HG02798 (cell line): ENCODE results near the gene ERCC6L.
"Not testable (repeated sequence)": the region's sequence is repeated elsewhere in the genome, so short reads cannot be mapped to it uniquely, and the experiment has no call there.

ENCODE experiments used
- ATAC-seq: cut with Tn5 transposase; IDR thresholded peaks from one replicate; pipeline ENCODE4 v1.9.1; 2021; ENCODE audit warnings: mild to moderate bottlenecking; ENCODE audit not compliant: unreplicated experiment, poor library complexity

ERCC6L gene

DNA sequence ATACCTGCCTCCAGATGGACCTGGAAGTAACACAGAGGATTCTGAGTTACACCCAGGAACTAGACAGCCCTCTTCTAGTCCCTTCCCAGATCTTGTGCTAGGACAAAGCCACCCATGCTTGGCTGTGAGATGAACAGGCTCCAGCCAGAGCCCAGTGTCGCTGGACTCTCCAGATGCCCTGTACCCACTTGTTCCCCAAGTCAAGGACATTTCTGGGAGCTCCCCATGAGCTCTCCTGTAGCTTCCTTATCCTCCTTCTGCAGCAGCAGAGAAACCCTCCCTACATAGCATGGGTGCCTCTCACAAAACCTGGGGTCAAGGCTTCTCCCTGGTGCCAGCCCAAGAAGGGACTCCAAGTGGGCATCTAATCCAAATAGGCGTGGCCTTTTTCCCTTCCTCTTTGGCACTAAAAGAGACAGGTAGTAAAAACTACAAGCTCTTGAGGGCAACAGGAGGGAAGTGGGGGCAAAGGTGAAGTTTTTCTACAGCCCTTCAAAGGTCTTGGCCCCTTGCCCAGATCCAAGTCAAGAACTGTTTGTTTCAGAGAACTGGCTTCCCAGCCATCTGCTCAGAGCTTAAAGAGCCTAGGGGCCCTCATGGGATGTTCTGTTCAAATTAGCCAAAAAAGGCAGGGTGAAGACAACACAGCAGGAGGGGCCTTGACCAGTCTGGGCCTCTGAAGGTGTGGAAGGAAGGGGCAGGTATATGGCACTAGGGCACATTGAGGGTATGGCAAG lies 8.5 kb upstream of the ERCC6L start:
- ATAC-seq, result no peak

GRCh38 chrX:72245461-72246089 lies 6.7 kb upstream of the ERCC6L start:
- no peak for ATAC-seq

GRCh38 chrX:72243472-72243871 lies 4.6 kb upstream of the ERCC6L start:
- ATAC-seq, result no peak

DNA sequence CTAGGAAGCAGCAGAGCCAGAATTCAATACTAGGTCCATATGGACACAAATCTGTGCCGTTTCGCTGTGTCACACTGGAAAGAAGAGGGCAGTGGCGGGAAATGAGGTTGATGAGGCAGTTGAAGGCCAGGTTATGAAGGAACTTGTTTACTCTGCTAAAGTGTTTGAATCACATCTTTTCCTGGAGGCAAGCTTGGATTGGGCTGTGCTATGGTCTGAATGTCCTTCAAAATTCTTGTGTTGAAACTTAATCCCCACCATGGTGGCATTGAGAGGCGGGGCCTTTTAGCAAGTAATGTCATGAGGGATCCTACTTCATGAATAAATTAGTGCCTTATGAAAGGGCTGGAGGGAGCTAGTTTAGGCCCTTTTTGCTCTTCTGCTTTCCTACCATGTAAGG lies 2.1 kb upstream of the ERCC6L start:
- no peak for ATAC-seq

DNA sequence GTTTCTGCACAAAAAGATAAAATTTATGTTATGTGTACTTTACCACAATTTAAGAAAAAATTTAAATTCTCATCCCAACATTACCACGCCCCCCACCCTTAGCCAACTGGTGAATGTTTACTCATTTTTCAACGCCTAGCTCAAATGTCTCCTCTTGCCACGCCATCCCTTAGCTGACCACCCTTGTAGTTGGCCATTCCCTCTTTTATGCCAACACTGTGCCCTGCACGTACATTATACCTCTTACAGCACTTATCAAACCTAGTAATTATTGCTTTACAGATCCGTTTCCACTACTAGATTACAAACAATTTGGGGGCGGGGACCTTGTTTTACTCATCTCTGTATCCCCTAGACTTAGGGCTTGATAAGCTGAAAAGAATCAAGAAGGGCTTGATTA lies 644 bp downstream of the ERCC6L start:
- ATAC-seq, result no peak

DNA sequence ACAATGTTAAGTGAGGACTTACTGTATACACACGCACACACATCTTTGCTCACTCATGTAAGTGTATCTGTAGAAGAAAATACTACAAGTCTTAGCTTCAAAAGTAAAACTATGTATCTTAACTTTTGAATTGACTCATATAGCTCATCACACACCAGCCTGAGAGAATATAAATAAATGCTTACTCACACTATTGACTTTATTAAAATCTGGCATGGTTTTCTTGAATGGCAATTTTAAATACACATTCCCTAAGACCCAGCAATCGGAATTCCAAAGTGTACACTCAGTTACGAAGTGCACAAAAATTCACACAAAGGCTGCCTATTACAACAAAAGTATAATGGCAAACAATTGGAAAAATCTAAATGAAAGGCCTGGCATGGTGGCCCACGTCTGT lies 2.0 kb downstream of the ERCC6L start:
- no peak for ATAC-seq

GRCh38 chrX:72230290-72230689 lies 8.5 kb downstream of the ERCC6L start:
- ATAC-seq, result no peak

DNA sequence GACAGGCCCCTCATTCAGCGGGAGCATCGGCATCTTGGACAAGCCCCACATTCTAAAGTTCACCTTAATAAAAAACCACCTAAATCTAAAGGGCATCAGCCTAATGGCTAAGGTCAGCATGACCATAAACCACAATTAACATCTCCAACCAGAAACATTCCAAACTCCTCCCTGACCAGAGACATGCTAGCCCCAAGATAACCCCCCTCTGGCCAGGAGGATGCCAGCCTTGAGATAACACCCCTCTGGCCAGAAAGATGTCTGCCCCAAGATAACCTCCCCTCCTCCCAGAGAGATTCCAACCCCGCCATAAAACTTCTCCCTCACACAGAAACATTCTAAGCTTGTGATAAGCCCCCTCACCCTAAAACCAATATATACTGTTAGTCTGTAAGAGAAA lies 18.5 kb downstream of the ERCC6L start:
- not testable (repeated sequence) for ATAC-seq

DNA sequence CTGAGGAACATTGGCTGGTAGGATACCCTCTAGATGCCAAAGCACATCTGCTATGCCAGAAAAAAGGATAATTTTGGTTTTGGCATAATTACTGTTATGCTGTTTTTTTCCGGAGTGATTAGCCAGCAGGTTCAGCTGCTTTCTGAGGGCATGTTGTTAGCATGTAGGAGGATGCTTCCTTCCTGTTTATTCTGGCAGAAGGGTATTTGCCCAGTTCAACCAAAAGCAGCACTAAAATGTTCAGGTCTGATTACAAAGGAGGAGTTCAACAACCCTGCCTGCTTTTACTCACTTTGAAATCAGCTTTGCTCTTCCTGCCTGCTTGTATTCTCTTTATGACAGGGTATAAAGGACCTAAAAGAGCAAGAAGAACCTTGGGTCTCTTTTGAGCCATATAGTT lies 21.9 kb downstream of the ERCC6L start:
- ATAC-seq, result no peak

DNA sequence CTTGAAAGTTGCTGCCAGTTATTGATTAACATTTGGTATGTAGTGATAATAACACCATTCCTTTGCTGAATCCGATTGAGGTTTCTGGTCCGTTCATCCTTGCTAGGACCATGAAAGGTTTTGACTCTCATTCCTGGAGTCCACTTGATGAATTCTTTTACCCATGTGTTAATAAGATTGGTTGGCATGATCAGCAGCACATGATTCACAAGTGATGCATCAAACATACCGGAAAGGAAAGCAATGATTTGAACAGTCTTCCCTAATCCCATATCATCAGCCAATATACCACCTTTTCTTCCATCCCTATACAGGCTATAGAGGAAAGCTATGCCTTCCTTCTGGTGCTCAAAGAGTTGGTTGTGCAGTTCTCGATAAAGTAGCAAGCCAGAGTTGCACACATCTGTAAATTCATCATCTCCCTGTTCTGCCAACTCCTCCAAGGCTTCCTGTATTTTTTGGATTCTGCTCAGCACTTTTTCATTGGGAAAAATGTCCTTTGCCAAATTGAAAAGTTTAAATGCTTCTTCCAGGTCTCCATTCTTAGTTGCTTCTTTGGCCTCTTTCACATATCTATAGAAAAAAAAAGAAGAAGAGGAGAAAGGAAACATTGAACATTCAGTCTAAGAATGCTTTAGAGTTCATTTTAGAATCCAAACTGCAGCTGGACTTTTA lies 30.6 kb downstream of the ERCC6L start:
- ATAC-seq, result no peak

GRCh38 chrX:72207366-72207765 lies 31.5 kb downstream of the ERCC6L start:
- no peak for ATAC-seq

DNA sequence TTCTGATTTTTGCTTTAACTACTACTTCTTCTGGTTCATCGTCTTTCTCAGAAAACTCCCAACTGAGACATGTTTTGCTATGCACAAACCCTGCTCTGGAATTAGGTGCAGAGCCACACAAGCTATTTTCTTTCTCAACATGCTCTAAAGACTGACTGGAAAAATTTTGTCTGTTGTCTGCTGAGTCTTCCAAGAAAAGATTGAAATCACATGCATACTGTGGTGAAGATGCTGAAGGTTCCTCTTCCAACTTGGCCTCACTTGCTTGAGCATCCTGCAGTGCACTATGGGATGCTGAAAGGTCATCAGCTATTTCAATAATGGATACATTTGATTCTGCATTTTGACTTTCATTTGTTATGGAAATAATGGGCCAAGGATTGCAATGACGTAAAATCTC lies 33.1 kb downstream of the ERCC6L start:
- ATAC-seq, result no peak

GRCh38 chrX:72203421-72203820 lies 35.4 kb downstream of the ERCC6L start:
- peak; percentile 69 for ATAC-seq

GRCh38 chrX:72202792-72203401 lies 35.9 kb downstream of the ERCC6L start:
- no peak for ATAC-seq

- no peak for ATAC-seq
Observed at GRCh38 chrX:72201836-72202536, 36.8 kb downstream of the ERCC6L start.

- ATAC-seq, result no peak
Observed at GRCh38 chrX:72182924-72183323, 55.9 kb downstream of the ERCC6L start.

DNA sequence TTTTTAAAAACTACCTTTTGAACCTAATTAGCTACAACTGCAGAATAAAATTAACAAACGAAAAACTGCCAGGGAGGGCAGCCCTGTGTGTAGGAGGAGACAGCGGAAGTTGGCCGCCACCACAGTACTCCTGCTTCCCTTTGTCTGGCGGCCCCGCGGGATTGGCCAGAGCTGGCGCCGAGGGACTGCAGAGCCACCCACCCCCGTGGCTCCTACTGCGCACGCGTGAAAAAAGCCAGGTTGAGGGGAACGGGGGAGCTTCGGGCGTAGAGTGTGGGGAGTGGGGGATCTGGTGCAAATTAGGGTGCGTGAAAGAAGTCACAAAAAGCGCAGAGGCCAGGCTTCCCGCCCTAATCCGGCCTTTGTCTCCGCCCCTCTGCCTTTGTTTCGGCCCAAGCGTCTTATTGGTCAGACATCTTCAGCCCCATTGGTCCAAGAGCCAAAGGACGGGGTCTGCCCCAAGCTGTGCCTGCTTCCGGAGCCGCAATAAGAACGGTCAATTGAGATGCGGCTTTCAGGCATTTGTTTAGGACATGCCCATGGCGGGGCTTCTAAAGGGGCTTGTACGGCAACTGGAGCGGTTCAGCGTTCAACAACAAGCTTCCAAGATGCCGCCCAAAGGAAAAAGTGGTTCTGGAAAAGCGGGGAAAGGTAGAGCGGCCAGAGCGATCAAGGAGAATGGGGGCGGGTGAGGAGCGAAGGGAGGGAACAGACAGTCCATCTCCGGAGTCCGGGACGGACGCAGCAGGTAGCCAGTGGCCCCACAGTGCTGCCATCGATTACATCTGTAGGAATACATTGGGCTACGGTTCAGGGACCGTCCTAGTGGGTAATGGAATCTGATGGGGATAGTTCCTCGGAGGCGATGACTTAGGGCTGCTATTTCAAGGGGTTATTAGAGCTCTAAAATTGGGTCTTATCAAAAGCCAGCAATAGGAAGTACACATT lies 57.4 kb downstream of the ERCC6L start, which contains the start of gene PIN4:
TSS of gene PIN4 (plus strand) at position 580 of the 948 bp plus-strand sequence. CDS start at position 609, 29 bp downstream.
- ATAC-seq, result peak; percentile 98

- no peak for ATAC-seq
Observed at GRCh38 chrX:72180539-72180938, 58.3 kb downstream of the ERCC6L start.

- no peak for ATAC-seq
Observed at GRCh38 chrX:72176981-72177380, 61.8 kb downstream of the ERCC6L start.
